Hematopoietic multipotent progenitor cell treated with erythropoietin and hydrocortisone succinate and interleukin-3 and kit ligand, for 6 days (in vitro differentiated cells): ENCODE data around the gene DPP9.

Experiments used
- DNase-seq: peaks from one replicate; pipeline ENCODE4 v3.0.0-alpha.2; 2015

DPP9 gene

GRCh38 chr19:4653793-4654436 is 69.7 kb downstream of the DPP9 start:
- DNase-seq, result no peak

- DNase-seq, result no peak
Observed at GRCh38 chr19:4652075-4652474, 71.6 kb downstream of the DPP9 start.

DNA sequence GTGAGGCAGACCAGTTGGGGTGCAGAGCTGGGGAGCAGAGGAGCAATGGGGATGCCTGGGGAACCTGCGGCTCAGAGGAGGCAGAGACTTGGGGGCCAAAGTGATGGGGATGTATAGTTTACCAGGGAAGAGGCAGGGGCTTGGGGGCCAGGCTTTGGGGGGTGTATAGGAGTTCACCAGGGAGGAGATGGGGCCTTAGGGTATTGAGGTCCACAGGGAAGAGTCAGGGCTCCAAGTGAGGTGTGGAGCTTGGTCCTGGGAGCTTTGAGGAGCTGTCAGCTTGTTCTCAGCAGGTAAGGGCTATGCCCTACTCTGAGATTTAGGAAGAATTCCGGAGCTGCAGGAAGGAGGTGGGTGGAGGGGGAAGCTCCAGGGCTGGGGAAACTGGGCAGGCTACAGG is 73.5 kb downstream of the DPP9 start:
- no peak for DNase-seq

GRCh38 chr19:4649392-4650047 is 74.1 kb downstream of the DPP9 start:
- DNase-seq, result no peak

DNA sequence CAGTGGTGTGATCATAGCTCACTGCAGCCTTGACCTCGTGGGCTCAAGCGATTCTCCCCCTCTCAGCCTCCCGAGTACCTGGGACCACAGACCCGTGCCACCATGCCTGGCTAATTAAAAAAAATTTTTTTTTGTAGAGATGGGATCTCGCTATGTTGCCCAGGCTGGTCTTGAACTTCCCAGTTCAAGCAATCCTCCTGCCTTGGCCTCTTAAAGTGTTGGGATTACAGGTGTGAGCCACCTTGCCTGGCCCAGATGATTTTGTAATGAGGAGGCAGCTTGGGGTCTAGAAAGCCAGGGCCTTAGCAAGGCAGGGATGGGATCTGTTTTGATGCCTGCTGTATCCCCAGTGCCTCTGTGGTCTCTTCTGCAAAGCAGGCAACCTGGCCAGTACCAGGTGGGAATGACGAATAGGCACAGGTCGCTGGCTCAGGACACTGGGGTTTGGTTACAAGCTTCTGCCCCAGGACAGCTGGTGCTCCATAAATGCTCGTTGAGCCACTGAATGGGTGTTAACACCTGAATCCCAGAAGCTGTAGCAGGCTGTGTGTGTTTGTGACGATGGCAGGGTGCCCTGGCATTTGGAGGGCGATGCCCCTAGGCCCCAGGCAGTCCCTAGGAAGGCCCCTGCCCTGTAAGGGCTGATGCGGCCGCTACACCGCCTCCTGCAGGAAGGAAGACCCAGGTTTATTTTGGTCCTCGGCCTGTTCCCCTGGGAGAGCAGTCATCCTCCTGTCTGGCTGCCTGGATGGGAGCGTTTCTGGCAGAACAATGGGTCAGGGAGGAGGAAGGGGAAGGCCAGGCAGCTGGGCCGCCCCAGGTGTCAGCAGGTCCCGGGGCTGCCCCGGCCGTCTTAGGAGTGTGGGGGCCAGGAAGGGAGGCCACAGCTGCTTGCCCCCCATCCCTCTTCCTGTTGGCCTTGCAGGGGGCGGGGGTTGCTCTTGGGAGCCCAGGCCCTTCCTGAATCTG is 75.7 kb downstream of the DPP9 start:
- DNase-seq, result no peak

DNA sequence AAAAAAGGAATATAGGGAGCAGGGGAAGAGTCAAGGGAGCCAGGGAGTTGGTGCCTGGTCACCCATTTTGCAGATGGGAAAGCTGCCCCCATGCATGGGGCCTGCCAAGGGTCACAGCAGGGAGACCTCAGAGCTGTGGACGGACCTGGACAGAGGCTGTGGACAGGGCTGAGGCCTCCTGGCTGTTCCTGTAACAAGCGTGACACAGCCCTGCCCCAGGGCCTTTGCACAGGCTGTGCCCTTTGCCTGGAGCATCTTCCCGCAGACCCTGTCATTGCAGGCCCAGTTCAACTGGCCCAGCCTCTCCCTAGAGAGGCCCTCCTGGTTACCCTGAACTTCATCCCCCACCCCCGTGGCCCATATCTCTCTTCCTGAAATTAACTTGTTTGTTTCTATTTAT is 77.9 kb downstream of the DPP9 start:
- DNase-seq, result no peak

- DNase-seq, result no peak
Observed at GRCh38 chr19:4642625-4643024, 81.0 kb downstream of the DPP9 start.

DNA sequence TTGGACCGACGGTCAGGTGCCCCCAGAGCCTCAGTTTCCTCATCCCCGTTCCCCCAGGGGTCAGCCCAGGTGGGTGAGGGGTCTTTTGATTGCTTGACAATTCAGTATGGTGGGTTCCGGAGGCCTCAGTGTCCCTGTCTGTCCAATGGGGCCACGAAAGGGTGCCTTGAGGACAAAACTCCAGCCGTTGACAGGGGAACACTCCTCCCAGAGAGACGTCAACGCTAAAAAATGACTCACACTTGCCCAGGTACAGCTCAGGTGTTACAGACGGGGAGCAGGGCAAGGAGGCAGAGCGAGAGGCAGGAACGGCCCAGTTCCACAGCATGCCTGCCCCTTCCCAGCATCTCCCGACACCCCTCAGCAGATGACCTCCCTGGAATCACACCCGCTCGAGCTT is 82.5 kb downstream of the DPP9 start:
- no peak for DNase-seq

- DNase-seq, result no peak
Observed at GRCh38 chr19:4640247-4641000, 83.2 kb downstream of the DPP9 start.

DNA sequence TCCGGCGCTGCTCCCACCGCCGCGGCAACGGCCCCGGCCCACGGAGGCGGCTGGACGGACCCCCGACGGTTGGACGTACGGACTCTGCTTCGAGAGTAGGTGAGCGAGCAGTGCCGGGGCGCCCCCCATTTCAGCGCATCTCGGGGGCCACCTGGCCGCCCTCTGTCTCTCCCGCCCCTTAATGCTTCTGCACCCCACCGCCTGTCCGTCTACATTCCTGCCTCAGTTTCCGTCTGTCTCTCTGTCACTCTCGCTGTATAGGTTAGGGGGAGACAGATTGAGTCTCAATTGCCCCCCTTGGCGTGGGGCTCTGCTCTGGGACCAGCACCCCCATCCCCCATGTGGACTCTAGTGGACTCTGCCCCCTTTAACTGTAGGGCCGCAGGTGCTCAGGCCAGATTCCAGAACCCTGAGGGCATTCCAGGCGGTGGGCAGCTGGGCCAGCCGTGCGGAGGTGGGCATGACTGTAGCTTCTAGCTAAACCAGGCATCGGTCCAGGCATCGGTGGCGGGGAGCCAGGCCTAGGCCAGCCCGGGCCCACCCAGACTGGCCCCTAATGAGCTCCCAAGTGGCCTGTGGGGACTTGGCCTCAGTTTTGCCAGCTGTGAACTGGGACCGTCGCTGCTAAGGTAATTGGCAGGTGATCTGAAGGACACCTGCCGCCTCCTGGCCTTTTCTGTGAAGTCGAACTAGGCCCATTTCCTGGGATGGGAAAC is 84.0 kb downstream of the DPP9 start:
- peak; percentile 30 for DNase-seq

GRCh38 chr19:4638828-4639530 is 84.7 kb downstream of the DPP9 start, which contains the start of gene TNFAIP8L1:
TSS of gene TNFAIP8L1 (plus strand) at chr19:4639516. CDS start at chr19:4651870, 12,354 bp downstream.
- peak; percentile 98 for DNase-seq

- no peak for DNase-seq
Observed at GRCh38 chr19:4638317-4638716, 85.3 kb downstream of the DPP9 start.

DNA sequence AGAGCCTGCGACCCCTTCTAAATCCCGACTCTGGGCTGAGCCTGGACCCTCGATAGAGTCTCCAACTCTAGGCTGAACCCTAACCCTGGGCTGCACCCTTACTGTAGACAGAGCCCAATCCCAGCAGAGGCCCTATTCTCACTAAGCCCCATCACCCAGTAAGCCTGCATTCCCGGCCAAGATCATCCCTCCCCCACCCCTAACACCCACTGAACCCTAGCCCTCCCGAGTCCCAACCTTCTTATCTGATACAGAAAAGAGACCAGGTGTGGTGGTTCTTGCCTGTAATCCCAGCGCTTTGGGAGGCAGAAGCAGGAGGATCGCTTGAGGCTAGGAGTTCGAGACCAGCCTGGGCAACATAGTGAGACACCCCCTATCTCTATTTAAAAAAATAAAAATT is 86.9 kb downstream of the DPP9 start:
- DNase-seq, result no peak

DNA sequence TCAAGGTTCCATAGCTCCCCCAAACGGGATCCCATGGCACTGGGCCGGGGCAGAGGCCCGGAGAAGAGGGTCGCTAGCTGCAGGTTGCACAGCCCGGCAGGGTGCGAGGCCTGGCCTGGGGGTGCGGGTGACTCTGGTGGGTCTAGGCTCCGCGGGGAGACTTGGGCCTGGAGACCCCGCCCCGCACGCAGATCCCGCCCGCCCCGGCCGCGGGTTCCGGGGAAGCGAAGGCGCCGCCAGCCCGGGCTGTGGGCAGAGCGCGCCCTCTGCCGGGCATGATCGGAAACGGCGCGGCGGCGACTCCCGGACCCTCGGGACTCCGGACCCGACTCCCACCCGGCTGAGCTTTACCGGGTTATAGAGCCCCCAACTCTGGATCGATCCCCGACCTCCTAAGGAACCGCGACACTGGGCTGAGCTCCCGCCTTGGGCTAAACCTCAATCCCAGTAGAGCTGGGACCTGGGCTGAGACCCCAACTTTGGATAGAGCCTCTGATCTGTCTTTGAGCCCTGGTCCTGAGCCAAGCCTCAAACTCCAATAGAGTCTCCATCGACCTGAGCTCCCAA is 87.4 kb downstream of the DPP9 start:
- peak; percentile 75 for DNase-seq

GRCh38 chr19:4635754-4636116 is 87.9 kb downstream of the DPP9 start:
- no peak for DNase-seq

DNA sequence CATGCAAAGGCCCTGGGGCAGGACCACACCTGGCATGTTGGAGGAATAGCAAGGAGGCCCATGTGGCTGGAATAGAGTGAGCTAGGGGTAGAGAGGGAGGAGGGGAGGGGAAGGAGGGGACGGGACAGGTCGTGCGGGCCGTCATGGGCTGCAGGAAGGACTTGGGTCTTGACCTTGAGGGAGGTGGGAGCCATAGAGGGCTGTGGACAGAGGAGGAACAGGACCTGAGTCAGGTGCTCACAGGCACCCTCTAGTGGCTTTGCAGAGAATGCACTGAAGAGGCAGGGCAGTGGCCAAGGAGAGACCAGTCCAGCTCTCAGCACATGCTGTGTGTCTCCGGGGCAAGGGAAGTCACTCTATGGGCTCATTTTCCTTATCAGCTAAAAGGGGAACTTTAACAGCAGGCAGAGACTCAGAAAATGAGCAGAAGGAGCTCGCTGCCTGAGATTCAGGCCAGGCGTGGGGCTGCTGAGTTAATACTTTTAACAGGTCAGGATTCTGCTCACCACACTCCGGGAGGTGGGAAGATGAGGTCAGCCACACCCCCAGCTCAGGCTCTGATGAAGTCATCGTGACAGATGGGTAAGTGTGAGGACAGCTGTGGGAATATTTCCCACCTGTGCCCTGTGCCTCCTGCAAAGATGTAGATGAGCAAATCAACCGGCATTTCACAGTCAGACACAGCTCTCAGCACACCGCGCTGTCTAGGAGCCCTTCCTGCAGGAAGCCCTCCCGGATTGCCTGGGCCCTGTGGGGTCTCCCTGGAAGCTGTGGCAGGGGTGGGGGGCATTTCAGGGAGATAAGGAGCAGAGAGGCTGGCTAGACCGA is 90.3 kb downstream of the DPP9 start:
- peak; percentile 89 for DNase-seq
